ENCODE measurements around the gene YWHAQ. TPM values are rescaled to one million over a fixed set of nuclear protein-coding genes. Genes with fewer than 3 reads are reported as not detected.

YWHAQ gene
- total RNA-seq, 2 donors from 2014 or later, result 139 to 204 TPM

GRCh38 chr2:9639000-9639602 lies 8.3 kb upstream of the YWHAQ start:
- peak overlapping the region; percentile 35 to 37 for H3K27ac ChIP-seq
- H3K4me3 ChIP-seq, result no peak overlapping the region
- H3K9me3 ChIP-seq, result no peaks in the 10 kb centered on the region
- no peaks in the 10 kb centered on the region for H3K27me3 ChIP-seq
- DNase-seq (ENCODE audit: low spot score), result peak; percentile 55
- no peaks in the 10 kb centered on the region for H3K36me3 ChIP-seq
- peaks cover 0 to 25% of the 10 kb centered on the region in 2 donors for H3K4me1 ChIP-seq
- TF ChIP-seq, protein P1, sequence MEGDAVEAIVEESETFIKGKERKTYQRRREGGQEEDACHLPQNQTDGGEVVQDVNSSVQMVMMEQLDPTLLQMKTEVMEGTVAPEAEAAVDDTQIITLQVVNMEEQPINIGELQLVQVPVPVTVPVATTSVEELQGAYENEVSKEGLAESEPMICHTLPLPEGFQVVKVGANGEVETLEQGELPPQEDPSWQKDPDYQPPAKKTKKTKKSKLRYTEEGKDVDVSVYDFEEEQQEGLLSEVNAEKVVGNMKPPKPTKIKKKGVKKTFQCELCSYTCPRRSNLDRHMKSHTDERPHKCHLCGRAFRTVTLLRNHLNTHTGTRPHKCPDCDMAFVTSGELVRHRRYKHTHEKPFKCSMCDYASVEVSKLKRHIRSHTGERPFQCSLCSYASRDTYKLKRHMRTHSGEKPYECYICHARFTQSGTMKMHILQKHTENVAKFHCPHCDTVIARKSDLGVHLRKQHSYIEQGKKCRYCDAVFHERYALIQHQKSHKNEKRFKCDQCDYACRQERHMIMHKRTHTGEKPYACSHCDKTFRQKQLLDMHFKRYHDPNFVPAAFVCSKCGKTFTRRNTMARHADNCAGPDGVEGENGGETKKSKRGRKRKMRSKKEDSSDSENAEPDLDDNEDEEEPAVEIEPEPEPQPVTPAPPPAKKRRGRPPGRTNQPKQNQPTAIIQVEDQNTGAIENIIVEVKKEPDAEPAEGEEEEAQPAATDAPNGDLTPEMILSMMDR (IDR thresholded peaks at IDR 0.05), result no peak

- no peak overlapping the region for H3K4me3 ChIP-seq
- peak overlapping the region; percentile 35 to 37 for H3K27ac ChIP-seq
- TF ChIP-seq, protein P1 (IDR thresholded peaks at IDR 0.05), result no peak
- H3K9me3 ChIP-seq, result no peaks in the 10 kb centered on the region
- H3K27me3 ChIP-seq, result no peaks in the 10 kb centered on the region
- no peaks in the 10 kb centered on the region for H3K36me3 ChIP-seq
- peaks cover 0 to 25% of the 10 kb centered on the region in 2 donors for H3K4me1 ChIP-seq
- peak; percentile 86 for DNase-seq (ENCODE audit: low spot score)
Measured at GRCh38 chr2:9638532-9638931, 7.7 kb upstream of the YWHAQ start.

GRCh38 chr2:9637330-9637729 lies 6.5 kb upstream of the YWHAQ start:
- DNase-seq (ENCODE audit: low spot score), result no peak
- Histone ChIP-seq H3K36me3 (no peaks in the 10 kb centered on the region), H3K4me3 (no peak overlapping the region), H3K27me3 (no peaks in the 10 kb centered on the region), H3K4me1 (peaks cover 0 to 33% of the 10 kb centered on the region in 2 donors), H3K27ac (no peak overlapping the region), H3K9me3 (no peaks in the 10 kb centered on the region)
- TF ChIP-seq, protein P1 (IDR thresholded peaks at IDR 0.05), result no peak

- no peaks in the 10 kb centered on the region for H3K27me3 ChIP-seq
- H3K9me3 ChIP-seq, result no peaks in the 10 kb centered on the region
- no peak for DNase-seq (ENCODE audit: low spot score)
- H3K36me3 ChIP-seq, result no peaks in the 10 kb centered on the region
- H3K4me3 ChIP-seq, result no peak overlapping the region
- H3K27ac ChIP-seq, result no peak overlapping the region
- TF ChIP-seq, protein P1 (IDR thresholded peaks at IDR 0.05), result no peak
- H3K4me1 ChIP-seq, result peaks cover 0 to 42% of the 10 kb centered on the region in 2 donors
Measured at GRCh38 chr2:9634133-9634532, 3.3 kb upstream of the YWHAQ start.

GRCh38 chr2:9631878-9632700 lies 1.3 kb upstream of the YWHAQ start:
- no peaks in the 10 kb centered on the region for H3K9me3 ChIP-seq
- TF ChIP-seq, protein P1 (IDR thresholded peaks at IDR 0.05), result no peak
- no peaks in the 10 kb centered on the region for H3K27me3 ChIP-seq
- H3K27ac ChIP-seq, result peak overlapping the region; percentile 51 to 54
- H3K36me3 ChIP-seq, result no peaks in the 10 kb centered on the region
- DNase-seq (ENCODE audit: low spot score), result no peak
- H3K4me3 ChIP-seq, result no peak overlapping the region
- peaks cover 0 to 47% of the 10 kb centered on the region in 2 donors for H3K4me1 ChIP-seq

Data from right atrium auricular region (tissue), 2 donors.